ENCODE results near the gene CLMN.

- no peak for TF ChIP-seq CTCF (conservative IDR thresholded peaks at IDR 0.05; ENCODE audit: low read depth, low read length)
- TF ChIP-seq EZH2 (IDR thresholded peaks at IDR 0.05; ENCODE audit: borderline replicate concordance, low read depth, low read length, poor library complexity, severe bottlenecking), result no peak
Measured at GRCh38 chr14:95167177-95167576, 152.5 kb downstream of the CLMN start.
